GM08714 (cell line): ENCODE data around the gene PAQR4.

Experiments used
- H3K4me3 ChIP-seq: fragments of 200-500 bp; sonication (Bioruptor generic); 2 replicates; pipeline ENCODE4 v1.5.1; 2014; ENCODE audit warnings: mild to moderate bottlenecking, low read length, inconsistent platforms
- ZNF274 ChIP-seq: IDR thresholded peaks from 2 replicates; pipeline ENCODE4 v1.6.1; 2012; ENCODE audit warnings: mild to moderate bottlenecking, low read depth, low read length

Gene PAQR4

DNA sequence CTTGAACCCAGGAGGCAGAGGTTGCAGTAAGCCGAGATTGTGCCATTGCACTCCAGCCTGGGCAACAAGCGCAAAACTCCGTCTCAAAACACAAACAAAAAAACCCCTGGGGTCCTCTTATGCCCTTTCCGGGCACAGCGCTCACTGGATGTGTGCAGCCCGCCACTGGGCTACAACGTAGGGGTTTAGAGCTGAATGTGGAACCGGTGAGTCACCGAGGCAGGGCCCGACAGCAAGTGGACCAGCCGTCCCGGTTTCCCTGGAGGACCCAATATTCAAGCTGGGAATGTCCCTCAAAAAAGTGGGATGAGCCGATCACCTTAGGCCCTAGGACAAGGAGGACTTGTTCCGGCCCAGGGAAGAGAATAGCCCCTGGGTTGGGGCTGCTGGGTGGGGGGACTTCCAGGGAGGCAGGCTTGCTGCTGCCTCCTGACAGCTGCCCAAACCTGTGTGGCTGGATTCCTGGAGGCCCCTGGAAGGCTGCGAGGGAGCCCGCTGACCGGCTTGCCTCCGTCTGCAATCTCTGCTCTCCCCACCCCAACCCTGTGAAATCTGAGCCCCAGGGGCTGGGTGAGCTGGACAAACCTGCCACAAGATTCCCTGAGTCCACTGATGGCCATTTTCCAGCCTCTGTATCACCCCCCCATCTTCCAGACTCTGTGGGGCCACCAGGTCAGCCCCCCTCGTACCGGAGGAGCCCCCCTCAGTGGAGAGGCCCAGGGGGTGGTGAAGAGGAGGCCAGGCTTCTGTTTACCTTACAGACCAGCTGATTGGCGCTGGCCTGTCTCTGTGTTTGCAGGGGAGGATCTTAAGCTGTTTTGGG is 40.6 kb downstream of the PAQR4 start:
- H3K4me3 ChIP-seq = no peak overlapping the region
- no peak for TF ChIP-seq ZNF274

DNA sequence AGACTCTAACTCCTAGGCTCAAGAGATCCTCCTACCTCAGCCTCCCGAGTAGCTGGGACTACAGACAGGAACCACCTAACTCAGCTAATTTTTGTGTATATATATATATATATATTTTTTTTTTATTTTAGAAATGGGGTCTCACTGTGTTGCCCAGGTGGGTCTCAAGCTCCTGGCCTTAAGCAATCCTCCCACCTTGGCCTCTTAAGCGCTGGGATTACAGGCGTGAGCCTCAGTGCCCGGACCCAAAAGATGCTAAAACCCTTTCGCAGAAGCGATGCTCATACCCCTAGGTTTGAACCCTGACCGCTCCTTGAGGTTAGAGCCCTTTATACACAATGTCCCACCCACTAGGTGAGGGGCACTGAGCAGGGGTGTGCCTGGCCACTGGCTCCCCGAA is 41.4 kb downstream of the PAQR4 start:
- TF ChIP-seq ZNF274 = no peak
- no peak overlapping the region for H3K4me3 ChIP-seq

DNA sequence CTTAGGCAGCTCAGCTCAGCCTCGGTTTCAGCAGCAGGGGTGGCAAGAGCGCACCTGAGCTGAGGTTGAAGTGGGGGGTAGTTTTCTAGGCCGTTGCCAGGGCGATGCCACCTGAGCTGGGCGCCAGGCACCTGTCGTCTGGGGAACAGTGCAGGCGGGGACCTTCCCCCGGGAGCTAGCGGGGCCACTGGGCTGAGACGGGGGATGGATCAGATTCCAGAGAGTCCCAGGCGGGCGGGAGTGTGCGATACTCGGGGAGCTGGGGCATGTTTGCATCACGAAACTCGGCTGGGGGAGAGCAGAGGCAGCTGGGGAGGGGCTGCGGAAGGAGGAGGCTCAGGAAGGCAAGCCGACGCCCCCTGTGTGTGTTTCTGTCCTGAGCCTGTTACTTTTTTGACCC is 43.1 kb downstream of the PAQR4 start:
- no peak for TF ChIP-seq ZNF274

DNA sequence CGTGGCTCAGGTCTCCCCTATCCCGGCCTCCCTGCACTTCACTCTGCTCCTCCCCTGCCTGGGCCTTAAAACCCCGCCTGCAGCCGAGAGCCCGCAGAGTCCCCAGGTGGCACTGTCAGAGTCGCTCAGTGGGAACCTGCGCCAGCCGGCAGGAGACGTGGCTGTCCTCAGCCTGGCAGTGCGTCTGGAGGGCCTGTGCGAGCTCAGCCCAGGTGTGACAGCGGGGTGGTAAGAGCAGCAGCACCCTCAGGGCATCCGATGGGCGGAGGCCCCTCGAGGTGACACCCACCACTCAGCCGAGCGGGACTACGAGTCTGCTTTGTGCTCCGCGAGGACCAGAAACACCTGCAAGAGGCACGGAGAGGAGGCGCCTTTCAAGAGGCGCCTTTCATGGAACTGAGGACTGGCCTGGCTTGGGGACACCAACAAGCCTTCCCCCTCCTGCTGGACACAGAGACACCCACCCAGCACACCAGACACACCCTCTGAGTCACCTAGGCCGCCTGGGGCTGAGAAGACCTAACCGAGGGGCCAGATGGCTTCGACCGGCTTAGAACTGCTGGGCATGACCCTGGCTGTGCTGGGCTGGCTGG is 43.8 kb downstream of the PAQR4 start, which contains the start of gene CLDN9:
Gene CLDN9 (plus strand): TSS at position 96 of the 593 bp plus-strand sequence. CDS start 440 bp downstream, at position 536.
- no peak for TF ChIP-seq ZNF274
- H3K4me3 ChIP-seq = no peak within 1 kb of the TSS

More for the DNA sequence above, 43.1 kb downstream of the PAQR4 start:
- H3K4me3 ChIP-seq = no peak overlapping the region

DNA sequence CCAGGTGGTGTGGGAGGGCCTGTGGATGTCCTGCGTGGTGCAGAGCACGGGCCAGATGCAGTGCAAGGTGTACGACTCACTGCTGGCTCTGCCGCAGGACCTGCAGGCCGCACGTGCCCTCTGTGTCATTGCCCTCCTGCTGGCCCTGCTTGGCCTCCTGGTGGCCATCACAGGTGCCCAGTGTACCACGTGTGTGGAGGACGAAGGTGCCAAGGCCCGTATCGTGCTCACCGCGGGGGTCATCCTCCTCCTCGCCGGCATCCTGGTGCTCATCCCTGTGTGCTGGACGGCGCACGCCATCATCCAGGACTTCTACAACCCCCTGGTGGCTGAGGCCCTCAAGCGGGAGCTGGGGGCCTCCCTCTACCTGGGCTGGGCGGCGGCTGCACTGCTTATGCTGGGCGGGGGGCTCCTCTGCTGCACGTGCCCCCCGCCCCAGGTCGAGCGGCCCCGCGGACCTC is 44.4 kb downstream of the PAQR4 start:
- H3K4me3 ChIP-seq = no peak overlapping the region

DNA sequence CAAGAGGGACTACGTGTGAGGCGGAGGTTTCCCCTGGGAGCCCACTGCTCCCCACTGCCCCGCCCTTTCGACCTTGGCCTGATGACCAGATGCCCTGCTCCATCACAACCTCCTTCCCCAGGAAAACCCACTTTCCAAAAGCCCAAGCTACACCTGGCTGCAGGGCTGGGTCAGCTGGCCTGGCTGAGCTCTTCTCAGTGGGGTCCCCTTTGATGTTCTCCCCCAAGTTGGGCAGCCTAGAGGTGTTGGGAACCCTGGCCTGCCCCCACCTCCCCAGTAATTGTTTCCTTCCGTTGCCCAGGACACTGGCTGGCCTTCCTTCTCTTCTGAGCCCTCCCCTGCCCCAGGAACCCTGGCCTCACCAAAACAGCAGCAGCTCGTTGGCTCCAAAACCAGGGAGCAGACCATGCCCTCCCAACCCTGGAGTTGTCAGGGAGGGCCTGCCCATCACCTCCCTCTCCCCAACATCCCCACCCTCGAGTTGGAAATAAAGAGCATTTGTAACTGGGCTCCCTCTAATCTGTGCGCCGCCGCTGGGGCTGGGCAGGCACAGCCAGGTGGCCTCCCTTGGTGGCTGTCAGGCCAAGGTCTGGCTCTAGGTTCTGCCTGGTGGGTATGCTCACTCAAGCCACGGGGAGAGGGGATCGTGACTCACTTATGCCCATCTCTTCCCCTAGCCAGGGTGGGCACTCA is 45.0 kb downstream of the PAQR4 start:
- TF ChIP-seq ZNF274 = no peak

More for the DNA sequence above, 44.4 kb downstream of the PAQR4 start:
- TF ChIP-seq ZNF274 = no peak

DNA sequence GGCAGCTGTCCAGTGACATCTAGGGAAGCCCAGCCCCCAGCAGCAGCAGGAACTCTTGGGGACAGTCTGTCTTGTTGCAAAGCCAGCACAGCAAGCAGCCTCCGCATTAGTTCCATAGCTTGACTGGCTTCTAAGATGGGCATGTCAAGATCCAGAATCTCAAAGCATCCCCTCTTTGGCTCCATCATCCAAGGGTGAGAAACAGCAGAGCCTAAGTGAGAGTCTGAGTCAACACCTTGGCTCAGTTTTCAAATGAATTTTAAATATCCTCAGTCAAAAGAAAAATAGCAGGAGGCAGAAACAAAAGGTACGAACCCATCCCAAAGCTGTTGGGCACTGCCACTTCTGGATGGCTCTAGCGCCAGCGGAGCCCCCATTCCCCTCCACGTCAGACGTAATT is 45.8 kb downstream of the PAQR4 start:
- no peak for TF ChIP-seq ZNF274
- H3K4me3 ChIP-seq = no peak overlapping the region

More for the DNA sequence above, 45.0 kb downstream of the PAQR4 start:
- H3K4me3 ChIP-seq = no peak overlapping the region

DNA sequence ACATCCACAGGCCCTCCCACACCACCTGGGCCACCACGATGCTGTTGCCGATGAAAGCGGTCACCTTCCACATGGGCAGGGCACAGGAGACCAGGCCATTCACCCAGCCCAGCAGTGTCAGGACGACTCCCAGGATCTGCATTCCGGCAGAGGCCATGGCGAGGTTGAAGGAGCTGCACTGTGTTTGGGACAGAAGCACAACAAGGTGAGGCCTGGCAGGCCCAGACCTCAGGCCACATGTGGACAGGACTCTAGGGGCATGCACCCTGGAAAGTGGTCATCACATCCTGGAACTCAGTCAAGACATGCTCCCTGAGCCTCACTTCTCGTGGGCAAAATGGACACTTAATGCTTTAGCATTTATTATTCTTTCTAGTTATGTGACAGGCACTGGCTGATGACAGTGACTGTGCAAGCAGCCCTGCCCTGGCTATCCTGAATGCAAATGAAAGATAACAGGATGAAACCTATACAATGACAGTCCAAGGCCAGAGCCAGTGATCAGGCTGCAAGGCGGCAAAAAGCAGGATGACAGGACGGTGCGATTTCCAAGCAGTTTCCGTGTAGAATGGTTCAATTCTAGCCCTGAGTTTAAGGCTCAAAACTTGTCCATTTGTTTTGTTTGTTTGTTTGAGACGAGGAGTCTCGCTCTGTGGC is 46.8 kb downstream of the PAQR4 start:
- H3K4me3 ChIP-seq = no peak overlapping the region
- no peak for TF ChIP-seq ZNF274

DNA sequence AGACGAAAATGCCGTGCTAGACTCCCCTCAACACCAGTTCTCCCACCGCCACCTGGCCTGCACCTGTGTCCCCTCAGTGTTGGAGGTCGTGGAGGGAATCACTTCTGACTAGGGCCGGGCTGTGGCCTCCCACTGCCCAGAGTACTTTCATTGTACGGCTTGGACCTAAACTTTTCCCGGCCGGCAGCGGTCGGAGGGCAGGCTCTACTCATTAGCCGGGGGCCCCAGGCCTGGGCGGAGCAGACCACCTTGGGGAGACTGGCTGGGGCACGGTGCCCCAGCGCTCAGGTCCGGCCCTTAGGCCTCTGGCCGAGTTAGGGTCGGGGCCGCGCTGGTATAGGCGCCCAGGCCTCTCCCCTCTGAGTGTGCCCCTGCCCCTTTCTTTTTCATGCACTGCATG is 48.2 kb downstream of the PAQR4 start:
- no peak overlapping the region for H3K4me3 ChIP-seq
- no peak for TF ChIP-seq ZNF274

DNA sequence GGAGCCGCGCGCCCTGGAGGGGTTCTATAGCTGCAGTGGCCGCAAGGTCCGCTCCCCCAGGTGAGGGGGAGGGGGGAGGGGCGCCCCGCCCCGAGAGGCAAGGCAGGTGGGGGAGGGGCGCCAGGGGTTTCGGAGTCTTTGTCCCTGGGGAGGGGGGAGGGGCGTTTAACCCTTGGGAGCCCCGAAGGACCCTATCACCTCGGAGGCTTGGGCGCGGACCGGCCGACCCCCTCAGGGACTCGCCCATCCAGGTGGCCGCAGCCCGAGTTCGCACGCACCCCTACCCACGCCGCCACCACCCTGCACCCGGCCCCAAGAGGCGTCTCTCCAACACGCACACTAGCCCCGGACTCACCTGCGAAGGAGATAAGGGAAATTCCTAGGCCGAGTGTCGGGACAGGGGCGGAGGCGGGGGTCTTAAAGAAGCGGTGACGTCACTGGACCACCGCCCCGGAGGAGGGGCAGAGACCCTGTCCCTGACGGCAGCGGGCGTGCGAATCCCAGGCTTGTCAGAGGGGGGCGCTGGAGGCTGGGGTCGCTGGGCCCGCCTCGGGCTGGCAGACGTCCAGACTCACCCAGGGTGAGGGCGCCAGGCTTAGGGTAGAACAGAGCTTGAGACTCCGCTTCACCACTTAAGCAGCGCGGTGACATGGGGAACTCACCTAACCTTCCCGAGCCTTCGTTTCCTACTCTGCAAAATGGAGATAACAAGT is 48.8 kb downstream of the PAQR4 start, which contains the start of gene CLDN6:
Gene CLDN6 (minus strand): TSS at position 390 of the 713 bp plus-strand sequence. CDS start 2,162 bp downstream, outside the sequence.
- no peak within 1 kb of the TSS for H3K4me3 ChIP-seq
- TF ChIP-seq ZNF274 = no peak

DNA sequence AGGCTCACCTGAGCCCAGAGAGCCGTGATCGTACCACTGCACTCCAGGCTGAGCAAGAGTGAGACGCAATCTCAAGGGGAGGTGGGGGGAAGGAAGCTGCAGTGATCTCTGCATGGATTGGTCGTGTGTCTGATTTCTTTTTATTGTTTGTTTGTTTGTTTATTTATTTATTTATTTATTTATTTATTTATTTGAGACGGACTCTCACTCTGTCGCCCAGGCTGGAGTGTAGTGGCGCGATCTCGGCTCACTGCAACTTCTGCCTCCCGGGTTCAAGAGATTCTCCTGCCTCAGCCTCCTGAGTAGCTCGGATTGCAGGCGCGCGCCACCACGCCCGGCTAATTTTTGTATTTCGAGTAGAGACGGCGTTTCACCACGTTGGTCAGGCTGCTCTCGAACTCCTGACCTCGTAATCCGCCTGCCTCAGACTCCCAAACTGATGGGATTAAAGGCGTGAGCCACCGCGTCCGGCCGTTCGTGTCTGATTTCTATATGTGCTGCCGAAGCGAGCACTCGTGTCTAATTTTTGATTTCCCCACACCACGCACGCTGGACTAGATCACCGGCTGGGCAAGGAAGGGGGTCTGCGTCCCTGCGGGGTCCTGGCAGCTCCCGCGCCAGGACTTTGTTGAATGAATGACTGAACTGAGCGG is 50.6 kb downstream of the PAQR4 start:
- H3K4me3 ChIP-seq = peak overlapping the region; percentile 53; the same call in 1 of the 2 replicates
- no peak for TF ChIP-seq ZNF274

DNA sequence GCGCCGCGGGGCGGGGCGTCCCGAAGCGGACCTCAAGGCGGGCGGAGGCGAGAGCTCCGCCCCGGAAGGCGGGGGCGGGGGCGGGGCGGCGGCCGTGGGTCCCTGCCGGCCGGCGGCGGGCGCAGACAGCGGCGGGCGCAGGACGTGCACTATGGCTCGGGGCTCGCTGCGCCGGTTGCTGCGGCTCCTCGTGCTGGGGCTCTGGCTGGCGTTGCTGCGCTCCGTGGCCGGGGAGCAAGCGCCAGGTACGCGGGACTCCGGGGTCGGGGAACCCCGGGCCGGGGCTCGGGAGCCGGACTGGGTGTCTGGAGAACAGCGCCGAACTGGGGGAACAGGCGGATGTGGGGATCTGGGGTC is 51.1 kb downstream of the PAQR4 start, which contains the start of gene TNFRSF12A:
Gene TNFRSF12A (plus strand): TSS at position 122 of the 357 bp plus-strand sequence. CDS start 30 bp downstream, at position 152.
- no peak for TF ChIP-seq ZNF274
- peak within 1 kb of the TSS; percentile 53; the same call in 1 of the 2 replicates for H3K4me3 ChIP-seq
